ENCODE data around the gene FOXR1. TPM values are rescaled to one million over a fixed set of nuclear protein-coding genes. Genes with fewer than 3 reads are reported as not detected.

FOXR1 gene
- polyA plus RNA-seq, 1 donor from 2014 or later: not detected

DNA sequence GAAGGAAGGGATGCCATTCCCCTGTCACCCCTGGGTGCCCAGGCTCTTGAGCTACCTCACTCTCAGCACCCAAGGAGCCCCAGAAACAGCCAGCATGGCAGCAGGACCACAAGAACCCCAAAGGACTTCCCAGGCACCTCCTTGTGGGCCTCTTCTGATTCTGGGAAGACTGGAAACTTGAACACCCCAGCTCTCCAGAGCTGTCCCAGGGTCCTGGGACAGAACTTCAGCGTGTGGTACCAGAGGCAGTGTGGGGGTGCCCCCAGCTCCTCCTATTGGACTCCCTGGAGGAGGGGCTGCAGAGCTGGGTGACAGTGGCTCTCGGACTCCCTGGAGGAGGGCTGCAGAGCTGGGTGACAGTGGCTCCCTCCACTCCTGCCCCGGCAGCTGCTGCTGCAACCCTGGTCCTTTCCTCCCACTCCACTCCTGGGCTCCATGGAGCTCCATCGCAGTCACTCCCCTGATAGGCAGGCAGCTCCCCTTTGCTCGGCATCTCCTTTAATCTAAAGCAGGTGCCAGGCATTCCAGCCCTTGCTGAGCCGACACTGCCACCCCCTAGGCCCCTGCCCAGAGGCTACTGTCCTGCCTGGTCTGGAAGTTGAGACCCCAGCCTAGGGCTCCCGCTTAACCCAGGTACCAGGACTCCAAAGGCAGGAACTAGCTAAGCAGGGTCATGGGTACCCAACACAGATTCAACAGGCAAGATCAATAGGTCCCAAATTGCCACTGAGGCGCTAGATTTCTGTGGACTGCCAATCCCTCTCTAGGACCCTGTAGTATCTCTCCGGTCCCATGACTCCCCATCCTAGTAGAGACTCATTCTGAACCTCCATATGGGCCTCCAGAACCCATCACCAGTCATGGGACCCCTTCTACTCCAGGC, 48.6 kb upstream of the FOXR1 start:
- H2AFZ ChIP-seq (ENCODE audit: low read depth, low read length): no peak overlapping the region
- H3K9ac ChIP-seq (ENCODE audit: low read length): peak overlapping the region; percentile 96
- no peaks in the 10 kb centered on the region for H3K27me3 ChIP-seq (ENCODE audit: insufficient read depth, low read depth, low read length)
- peaks cover 46% of the 10 kb centered on the region for H4K20me1 ChIP-seq (ENCODE audit: insufficient read depth)
- no peak overlapping the region for H3K27ac ChIP-seq (ENCODE audit: low read length)
- TF ChIP-seq, protein P1, sequence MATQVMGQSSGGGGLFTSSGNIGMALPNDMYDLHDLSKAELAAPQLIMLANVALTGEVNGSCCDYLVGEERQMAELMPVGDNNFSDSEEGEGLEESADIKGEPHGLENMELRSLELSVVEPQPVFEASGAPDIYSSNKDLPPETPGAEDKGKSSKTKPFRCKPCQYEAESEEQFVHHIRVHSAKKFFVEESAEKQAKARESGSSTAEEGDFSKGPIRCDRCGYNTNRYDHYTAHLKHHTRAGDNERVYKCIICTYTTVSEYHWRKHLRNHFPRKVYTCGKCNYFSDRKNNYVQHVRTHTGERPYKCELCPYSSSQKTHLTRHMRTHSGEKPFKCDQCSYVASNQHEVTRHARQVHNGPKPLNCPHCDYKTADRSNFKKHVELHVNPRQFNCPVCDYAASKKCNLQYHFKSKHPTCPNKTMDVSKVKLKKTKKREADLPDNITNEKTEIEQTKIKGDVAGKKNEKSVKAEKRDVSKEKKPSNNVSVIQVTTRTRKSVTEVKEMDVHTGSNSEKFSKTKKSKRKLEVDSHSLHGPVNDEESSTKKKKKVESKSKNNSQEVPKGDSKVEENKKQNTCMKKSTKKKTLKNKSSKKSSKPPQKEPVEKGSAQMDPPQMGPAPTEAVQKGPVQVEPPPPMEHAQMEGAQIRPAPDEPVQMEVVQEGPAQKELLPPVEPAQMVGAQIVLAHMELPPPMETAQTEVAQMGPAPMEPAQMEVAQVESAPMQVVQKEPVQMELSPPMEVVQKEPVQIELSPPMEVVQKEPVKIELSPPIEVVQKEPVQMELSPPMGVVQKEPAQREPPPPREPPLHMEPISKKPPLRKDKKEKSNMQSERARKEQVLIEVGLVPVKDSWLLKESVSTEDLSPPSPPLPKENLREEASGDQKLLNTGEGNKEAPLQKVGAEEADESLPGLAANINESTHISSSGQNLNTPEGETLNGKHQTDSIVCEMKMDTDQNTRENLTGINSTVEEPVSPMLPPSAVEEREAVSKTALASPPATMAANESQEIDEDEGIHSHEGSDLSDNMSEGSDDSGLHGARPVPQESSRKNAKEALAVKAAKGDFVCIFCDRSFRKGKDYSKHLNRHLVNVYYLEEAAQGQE (IDR thresholded peaks at IDR 0.05; ENCODE audit: borderline replicate concordance): no peak
- TF ChIP-seq EZH2 (IDR thresholded peaks at IDR 0.05; ENCODE audit: borderline replicate concordance, insufficient read depth, low read length, poor library complexity, severe bottlenecking): no peak
- no peak for TF ChIP-seq TAF1 (IDR thresholded peaks at IDR 0.05; ENCODE audit: low read depth)
- TF ChIP-seq SMC3 (conservative IDR thresholded peaks at IDR 0.05; ENCODE audit: poor library complexity): no peak
- no peak for TF ChIP-seq POLR2AphosphoS5 (IDR thresholded peaks at IDR 0.05)
- no peak for TF ChIP-seq RAD21 (conservative IDR thresholded peaks at IDR 0.05)
- no peak for TF ChIP-seq MXI1 (conservative IDR thresholded peaks at IDR 0.05; ENCODE audit: poor library complexity, severe bottlenecking)
- TF ChIP-seq EP300 (conservative IDR thresholded peaks at IDR 0.05; ENCODE audit: poor library complexity, severe bottlenecking): no peak
- no peak for TF ChIP-seq CTCF (IDR thresholded peaks at IDR 0.05; ENCODE audit: poor library complexity, severe bottlenecking)
- no peaks in the 10 kb centered on the region for H3K9me3 ChIP-seq (ENCODE audit: low read length)
- no peaks in the 10 kb centered on the region for H3K36me3 ChIP-seq (ENCODE audit: insufficient read depth, low read length)
- no peaks in the 10 kb centered on the region for H3K9me2 ChIP-seq (ENCODE audit: insufficient read depth, low read length)
- H3F3A ChIP-seq (ENCODE audit: insufficient read depth, low read length, poor library complexity, severe bottlenecking): no peaks in the 10 kb centered on the region
- H3K79me2 ChIP-seq (replicated peaks; ENCODE audit: insufficient read depth, low read length): peaks cover 62% of the 10 kb centered on the region
- peak overlapping the region; percentile 100 for H3K4me3 ChIP-seq (ENCODE audit: low read length)
- peak overlapping the region; percentile 95 for H3K4me2 ChIP-seq (ENCODE audit: low read length)

DNA sequence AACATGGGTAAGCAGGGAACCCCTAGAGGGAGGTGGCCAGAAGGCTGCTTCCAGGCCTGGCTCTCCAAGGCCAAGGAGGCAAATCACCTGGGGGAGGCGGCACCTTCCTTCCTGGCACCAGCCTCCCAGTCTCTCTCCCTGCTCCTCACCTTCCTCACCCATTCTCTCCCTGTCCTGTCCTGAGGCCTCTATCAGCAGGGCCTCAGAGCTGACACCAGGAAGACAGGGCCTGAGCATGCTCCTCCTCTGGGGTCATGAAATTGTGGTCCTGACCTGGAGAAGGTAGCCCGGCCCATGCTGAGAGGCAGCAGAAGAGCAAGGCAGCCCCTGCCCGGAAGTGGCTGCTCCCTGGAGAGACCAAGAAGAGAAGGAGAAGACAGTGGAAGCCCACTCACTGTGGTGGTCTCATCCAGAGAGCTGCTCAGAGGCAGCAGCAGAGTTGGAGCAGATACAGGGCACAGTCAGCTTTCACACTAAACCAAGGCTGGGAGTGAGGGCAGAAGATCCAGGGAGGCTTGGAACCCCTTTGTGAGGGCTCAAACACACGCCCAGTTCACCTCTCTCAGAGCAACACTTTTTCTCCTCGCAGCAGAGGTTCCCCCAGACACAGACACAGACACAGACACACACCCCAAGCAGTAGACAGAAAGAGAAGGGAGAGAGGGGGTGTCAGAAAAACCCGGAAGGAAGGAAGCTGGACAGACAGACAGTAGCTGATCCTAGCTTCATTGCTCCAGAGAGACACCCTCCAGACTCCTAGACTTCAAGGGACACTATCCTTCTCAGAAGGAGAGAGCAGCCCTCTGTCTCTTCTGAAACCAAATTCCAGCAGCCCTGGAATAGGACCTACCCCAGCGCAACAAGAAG, 47.6 kb upstream of the FOXR1 start:
- Histone ChIP-seq H2AFZ (ENCODE audit: low read depth, low read length) (no peak overlapping the region), H3K9me3 (ENCODE audit: low read length) (no peaks in the 10 kb centered on the region), H3K27me3 (ENCODE audit: insufficient read depth, low read depth, low read length) (no peaks in the 10 kb centered on the region), H3F3A (ENCODE audit: insufficient read depth, low read length, poor library complexity, severe bottlenecking) (no peaks in the 10 kb centered on the region), H3K4me2 (ENCODE audit: low read length) (peak overlapping the region; percentile 95), H3K9me2 (ENCODE audit: insufficient read depth, low read length) (no peaks in the 10 kb centered on the region), H3K27ac (ENCODE audit: low read length) (peak overlapping the region; percentile 99), H3K4me3 (ENCODE audit: low read length) (peak overlapping the region; percentile 100), H3K79me2 (replicated peaks; ENCODE audit: insufficient read depth, low read length) (peaks cover 59% of the 10 kb centered on the region), H3K9ac (ENCODE audit: low read length) (peak overlapping the region; percentile 96), H4K20me1 (ENCODE audit: insufficient read depth) (peaks cover 46% of the 10 kb centered on the region), H3K36me3 (ENCODE audit: insufficient read depth, low read length) (no peaks in the 10 kb centered on the region)
- TF ChIP-seq EZH2 (IDR thresholded peaks at IDR 0.05; ENCODE audit: borderline replicate concordance, insufficient read depth, low read length, poor library complexity, severe bottlenecking) (no peak), MXI1 (conservative IDR thresholded peaks at IDR 0.05; ENCODE audit: poor library complexity, severe bottlenecking) (peak; percentile 10), TAF1 (IDR thresholded peaks at IDR 0.05; ENCODE audit: low read depth) (no peak), CTCF (IDR thresholded peaks at IDR 0.05; ENCODE audit: poor library complexity, severe bottlenecking) (no peak)

Measured in neural cell (in vitro differentiated cells).